HG02973 (cell line): ENCODE data around the gene C2orf72.
"Not testable (repeated sequence)": the region's sequence is repeated elsewhere in the genome, so short reads cannot be mapped to it uniquely, and the experiment has no call there.

Experiments used
- ATAC-seq: cut with Tn5 transposase; IDR thresholded peaks from one replicate; pipeline ENCODE4 v1.9.1; 2021; ENCODE audit warnings: moderate library complexity; ENCODE audit not compliant: unreplicated experiment

C2orf72 gene

GRCh38 chr2:231013820-231014219 is 23.5 kb upstream of the C2orf72 start:
- no peak for ATAC-seq

DNA sequence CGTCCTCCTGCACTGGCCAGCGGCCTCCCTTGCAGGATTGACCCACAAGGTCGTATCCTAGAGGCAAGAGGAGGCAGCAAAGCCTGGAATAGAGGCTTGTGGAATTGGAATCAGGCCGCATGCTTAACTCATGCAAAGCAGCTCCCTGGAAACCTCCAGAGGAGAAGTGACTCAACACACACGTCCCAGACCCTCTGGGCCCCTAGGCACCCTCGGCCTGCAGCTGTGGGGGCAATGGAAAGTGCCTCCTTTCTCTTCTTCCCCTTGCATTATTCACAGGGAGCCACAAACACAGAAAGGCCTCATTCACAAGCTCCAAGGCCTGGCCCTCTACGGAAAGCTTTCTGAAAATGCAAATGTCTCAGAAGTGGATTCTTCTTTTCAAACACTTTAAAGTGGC is 21.8 kb upstream of the C2orf72 start:
- no peak for ATAC-seq

GRCh38 chr2:231015926-231016325 is 21.4 kb upstream of the C2orf72 start:
- no peak for ATAC-seq

DNA sequence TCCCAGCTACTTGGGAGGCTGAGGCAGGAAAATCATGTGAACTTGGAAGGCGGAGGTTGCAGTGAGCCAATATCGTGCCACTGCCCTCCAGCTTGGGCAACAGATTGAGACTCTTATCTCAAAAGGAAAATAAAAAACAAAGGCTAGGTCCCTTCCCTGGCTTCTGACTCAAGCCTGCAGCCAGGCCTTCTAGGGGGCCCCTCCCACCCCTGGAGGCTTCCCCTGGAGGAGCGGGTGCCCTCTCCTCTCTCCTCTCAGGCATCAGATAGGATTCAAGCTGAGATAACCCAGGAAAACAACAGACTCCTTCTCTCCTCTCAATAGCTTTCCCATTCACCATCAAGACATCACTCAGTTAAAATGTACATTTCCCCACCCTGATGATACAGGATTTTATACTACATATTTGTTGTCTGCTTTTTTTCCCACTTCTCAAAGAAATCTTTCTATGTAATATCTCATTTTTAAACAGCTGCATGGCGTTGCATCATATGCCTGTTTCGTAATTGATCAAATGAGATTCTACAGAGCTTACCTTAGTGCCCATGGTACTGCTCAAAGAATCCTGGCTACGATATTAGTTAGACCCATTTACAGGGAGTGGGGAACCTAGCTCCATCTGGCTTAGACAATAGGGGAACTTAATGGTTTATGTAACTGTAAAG is 20.6 kb upstream of the C2orf72 start:
- no peak for ATAC-seq

DNA sequence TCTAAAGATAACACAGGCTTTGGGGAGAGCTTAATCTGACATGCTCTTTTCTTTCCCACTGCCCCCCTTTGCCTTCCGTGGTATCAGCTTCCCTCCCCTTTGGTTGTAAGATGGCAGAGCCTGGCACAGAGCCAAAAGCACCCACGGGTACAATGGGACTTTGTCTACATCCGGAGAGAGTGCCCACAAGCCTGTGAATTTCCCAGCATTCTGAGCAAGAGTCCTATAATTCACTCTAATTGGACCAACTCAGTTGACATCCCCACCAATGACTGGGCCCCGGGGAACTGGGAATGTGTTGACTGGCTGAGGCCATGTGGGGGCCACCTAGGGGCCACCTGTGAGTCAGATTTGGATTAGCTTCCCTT is 20.1 kb upstream of the C2orf72 start:
- ATAC-seq: no peak

GRCh38 chr2:231018184-231018583 is 19.1 kb upstream of the C2orf72 start:
- no peak for ATAC-seq

- ATAC-seq: not testable (repeated sequence)
Measured at GRCh38 chr2:231025059-231025458, 12.3 kb upstream of the C2orf72 start.

DNA sequence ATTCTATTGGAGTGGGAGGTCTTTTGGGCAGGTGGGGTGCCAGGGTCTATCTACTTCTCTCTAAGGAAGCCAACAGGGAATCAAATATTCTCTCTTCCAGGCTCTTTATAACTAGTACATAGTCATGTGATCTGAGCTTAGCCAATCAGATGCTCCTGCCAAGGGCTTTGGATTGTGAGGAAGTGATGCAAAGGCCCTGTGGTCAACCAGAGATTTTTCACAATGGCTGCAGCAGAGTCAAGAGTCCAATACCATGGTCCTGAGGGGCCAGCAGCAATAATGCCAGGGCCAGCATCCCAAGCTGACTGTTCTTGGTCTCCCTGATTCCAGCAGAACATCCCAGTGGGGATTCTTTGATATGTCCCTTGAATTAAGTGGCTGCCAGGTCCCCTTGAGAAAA is 8.4 kb upstream of the C2orf72 start:
- no peak for ATAC-seq

DNA sequence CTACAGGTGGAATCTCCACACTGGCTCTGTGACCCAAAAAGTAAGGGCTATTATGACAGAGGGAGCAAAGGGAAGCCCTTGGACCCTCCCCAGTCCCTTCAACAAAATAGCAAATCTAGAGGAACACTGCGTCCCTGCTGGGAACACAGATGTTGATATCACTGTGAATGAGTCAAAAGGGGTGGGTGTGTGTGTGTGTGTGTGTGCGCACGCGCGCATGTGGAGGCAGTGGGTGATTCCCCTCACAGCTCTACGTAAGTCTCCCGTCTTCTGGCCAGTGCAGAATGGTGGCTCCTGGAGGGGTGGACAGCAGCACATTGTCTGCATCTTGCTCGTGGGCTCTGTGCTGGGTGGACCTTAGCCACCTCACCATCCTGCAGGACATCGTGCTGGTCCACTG is 7.8 kb upstream of the C2orf72 start:
- ATAC-seq: no peak

DNA sequence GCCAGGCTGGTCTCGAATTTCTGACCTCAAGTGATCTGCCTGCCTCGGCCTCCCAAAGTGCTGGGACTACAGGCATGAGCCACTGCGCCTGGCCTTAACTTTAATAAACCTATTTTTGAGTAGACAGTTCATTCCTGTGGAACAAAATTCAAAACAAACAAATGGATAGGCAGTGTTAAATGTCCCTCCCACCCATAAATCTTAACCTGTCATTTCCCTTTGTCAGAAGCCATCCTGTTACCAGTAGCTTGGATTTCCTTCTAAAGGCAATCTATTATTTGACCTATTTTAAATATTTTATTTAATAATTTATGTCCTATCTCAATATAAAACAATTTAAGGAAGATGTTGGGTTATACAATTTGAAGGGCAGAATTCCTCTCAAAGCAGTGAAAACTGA is 6.6 kb upstream of the C2orf72 start:
- no peak for ATAC-seq

DNA sequence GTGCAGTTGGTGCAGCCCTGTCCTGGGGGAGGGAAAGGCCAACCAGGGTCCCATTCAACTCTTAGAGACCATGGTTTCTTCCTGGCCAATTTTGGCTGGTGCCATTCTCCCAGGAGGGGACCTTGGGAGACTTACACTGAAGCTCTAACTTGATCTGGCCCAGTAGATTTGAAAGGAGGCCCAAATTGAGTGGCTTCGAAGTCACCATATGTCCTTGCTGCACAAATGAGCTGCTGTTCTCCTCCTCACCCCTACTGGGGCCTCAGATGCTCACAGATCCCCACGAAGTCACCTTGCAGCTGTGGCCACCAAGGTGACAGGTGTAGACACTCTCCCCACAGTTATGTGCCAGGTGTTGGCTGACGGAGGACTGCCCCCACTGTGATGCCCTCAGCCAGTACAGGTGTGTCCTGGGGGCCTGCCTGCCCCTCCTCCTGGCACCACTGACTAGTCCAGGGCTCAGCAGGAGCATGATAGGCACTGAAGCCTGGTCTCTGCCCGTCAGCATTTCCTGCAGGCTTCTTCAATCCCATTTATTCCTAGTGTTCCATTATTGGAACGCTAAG is 4.7 kb upstream of the C2orf72 start:
- no peak for ATAC-seq

GRCh38 chr2:231033147-231034132 is 3.9 kb upstream of the C2orf72 start:
- ATAC-seq: no peak

DNA sequence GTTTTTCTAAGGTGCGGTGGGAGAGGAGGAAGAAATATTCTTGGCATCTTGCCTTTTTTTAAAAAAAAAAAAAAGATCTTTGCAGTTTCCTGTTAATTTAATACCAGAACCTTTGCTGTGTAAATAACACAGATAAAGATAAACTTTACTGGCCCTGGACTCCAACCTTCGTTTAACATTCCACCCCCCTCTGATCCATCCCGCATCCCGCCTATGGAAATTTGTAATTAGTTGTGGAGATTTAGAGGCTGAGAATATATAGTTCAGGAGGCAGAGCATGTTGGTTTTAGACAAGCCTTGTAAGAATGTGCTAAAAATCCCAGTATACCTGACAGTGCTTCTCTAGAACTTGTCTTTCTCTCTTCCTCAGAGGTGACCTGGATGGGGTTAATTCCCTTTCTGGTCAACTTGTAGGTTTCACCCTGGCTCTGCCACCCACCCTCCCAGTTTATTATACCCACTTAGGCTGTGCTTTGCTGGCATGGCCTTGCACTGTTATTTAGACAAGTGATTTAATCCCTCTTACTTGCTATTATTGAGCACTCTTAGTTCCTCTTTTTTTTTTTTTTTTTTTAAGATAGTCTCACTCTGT is 2.9 kb upstream of the C2orf72 start:
- no peak for ATAC-seq

DNA sequence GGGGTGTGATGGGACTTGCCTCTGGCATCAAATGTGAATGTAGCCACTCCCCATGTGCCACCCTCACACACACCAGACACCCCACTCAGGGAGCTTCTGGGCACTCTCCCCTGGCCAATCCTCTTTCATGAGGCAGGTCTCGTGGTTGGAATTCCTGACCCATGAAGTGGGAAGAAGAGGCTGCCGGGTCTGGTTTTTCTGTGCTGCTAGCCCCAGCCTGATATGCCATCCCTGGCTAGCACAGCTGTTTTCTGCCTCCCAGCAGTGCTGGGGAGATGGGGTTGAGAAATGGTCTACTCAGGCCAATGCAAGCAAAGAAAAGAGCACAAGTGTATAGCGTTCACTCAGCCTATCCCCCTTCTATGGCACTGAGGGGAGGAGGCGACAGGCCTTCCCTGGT is 1.2 kb upstream of the C2orf72 start:
- ATAC-seq: no peak

- no peak for ATAC-seq
Measured at GRCh38 chr2:231036578-231037106, 681 bp upstream of the C2orf72 start.

- ATAC-seq: no peak
Measured at GRCh38 chr2:231037731-231038482, 584 bp downstream of the C2orf72 start.

GRCh38 chr2:231038483-231039293 is 1.4 kb downstream of the C2orf72 start:
- no peak for ATAC-seq

DNA sequence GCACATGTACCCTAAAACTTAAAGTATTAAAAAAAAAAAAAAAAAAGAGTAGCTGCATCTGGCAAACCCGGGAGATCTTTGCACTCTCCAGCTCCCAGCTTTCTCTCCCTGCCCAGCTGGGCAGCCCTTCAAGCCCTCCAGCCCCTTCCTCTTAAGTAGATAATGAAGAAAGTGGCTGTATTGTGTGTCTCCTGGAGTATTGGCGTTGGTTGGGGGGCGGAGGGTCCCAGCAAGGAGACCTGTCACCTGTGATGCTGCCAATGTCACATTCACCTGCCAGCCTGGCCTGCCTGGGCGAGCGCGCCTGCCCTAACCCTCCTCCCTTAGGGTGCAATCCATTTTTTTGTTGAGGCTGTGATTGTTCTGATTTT is 2.0 kb downstream of the C2orf72 start:
- no peak for ATAC-seq

DNA sequence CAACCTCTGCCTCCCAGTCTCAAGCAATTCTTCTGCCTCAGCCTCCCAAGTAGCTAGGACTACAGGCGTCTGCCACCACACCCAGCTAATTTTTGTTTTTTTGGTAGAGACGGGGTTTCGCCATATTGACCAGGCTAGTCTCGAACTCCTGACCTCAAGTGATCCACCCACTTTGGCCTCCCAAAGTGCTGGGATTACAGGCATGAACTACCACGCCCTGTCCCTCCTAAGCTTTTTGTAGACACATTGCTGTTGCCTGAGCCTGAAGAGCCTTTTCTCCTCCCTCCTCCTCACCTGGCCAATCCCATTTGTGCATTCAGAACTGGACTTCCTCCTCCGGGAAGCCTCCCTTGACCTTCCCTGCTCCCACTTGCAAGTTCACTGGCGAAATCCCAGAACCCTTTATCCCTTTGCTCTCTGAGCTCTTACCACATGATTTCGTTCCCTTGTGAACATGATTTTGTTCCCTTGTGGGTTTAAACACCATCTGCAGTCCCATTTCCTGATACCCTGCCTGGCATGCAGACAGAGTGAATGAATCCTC is 2.6 kb downstream of the C2orf72 start:
- ATAC-seq: no peak
